Esophagus muscularis mucosa (tissue), 4 donors: ENCODE results near the gene ULK4. TPM values are rescaled to one million over a fixed set of nuclear protein-coding genes. Genes with fewer than 3 reads are reported as not detected.

Source experiments
- DNase-seq: peaks from one replicate; pipeline ENCODE4 v3.0.0-alpha.2; 2017; ENCODE audit errors: extremely low spot score
- H3K27ac ChIP-seq, 4 donors: fragments of 200-600 bp; sonication (generic); replicated peaks in 1 of 4; 1 replicate in 3 of 4; 2 replicates in 1 of 4; pipeline ENCODE4 v1.5.1; 2016 to 2019; ENCODE audit warnings: mild to moderate bottlenecking in 1 of 4
- H3K27me3 ChIP-seq, 4 donors: fragments of 200-600 bp; sonication (generic); one replicate each; pipeline versions ENCODE4 v1.5.1 to v1.6.0; 2016 to 2019
- H3K36me3 ChIP-seq, 4 donors: fragments of 200-600 bp; sonication (generic); one replicate each; pipeline ENCODE4 v1.5.1; 2016 to 2019
- H3K4me1 ChIP-seq, 4 donors: fragments of 200-600 bp; sonication (generic); one replicate each; pipeline ENCODE4 v1.5.1; 2016 to 2019
- H3K4me3 ChIP-seq, 4 donors: fragments of 200-600 bp; sonication (generic); 1 replicate in 2 of 4; 2 replicates in 2 of 4; pipeline ENCODE4 v1.5.1; 2016 to 2019; ENCODE audit warnings: mild to moderate bottlenecking in 4 of 4, moderate library complexity in 1 of 4
- H3K9me3 ChIP-seq, 4 donors: fragments of 200-600 bp; sonication (generic); 1 replicate in 3 of 4; 2 replicates in 1 of 4; pipeline ENCODE4 v1.5.1; 2016 to 2019
- EP300 ChIP-seq: sonication (generic); formaldehyde crosslinking; IDR thresholded peaks from one replicate; pipeline ENCODE4 v1.6.1; 2017; ENCODE audit warnings: antibody characterized with exemption
- POLR2A ChIP-seq: fragments of 450-650 bp; IDR thresholded peaks from one replicate; pipeline ENCODE4 v1.6.1; 2017; ENCODE audit warnings: antibody characterized with exemption, moderate library complexity, mild to moderate bottlenecking, low read depth
- POLR2AphosphoS5 ChIP-seq, 2 donors: sonication (generic); formaldehyde crosslinking; IDR thresholded peaks; one replicate each; pipeline ENCODE4 v1.6.1; 2017; ENCODE audit warnings: antibody characterized with exemption in 2 of 2
- WGBS: methylation state at CpG from one replicate; pipeline ENCODE4 v1.1.5; 2018; 5-methylcytosine and 5-hydroxymethylcytosine counted together
- intact Hi-C: fragments of 100-400 bp; cut with DNase I; formaldehyde crosslinking; loops from one replicate; pipeline ENCODE4 v1.15.1; 2023
- total RNA-seq, 4 donors: library from RNA; depleted of rRNA; stranded (reverse); fragments of >200 nt; gene quantifications; one replicate each; pipeline versions ENCODE4 v1.1.0 to v1.2.1, GENCODE V29; 2016
- TF ChIP-seq, protein P1 (sequence below), 3 experiments: fragments of 200-600 bp in 2 of 3; fragments of 450-650 bp in 1 of 3; sonication (generic) in 2 of 3; IDR thresholded peaks; one replicate each; pipeline ENCODE4 v1.5.1; 2017 to 2019; ENCODE audit warnings: antibody characterized with exemption in 3 of 3, mild to moderate bottlenecking in 2 of 3, moderate library complexity in 1 of 3

The ULK4 gene
- total RNA-seq, 4 donors from 2014 or later: 4.2 to 15.4 (median 11.0) TPM

DNA sequence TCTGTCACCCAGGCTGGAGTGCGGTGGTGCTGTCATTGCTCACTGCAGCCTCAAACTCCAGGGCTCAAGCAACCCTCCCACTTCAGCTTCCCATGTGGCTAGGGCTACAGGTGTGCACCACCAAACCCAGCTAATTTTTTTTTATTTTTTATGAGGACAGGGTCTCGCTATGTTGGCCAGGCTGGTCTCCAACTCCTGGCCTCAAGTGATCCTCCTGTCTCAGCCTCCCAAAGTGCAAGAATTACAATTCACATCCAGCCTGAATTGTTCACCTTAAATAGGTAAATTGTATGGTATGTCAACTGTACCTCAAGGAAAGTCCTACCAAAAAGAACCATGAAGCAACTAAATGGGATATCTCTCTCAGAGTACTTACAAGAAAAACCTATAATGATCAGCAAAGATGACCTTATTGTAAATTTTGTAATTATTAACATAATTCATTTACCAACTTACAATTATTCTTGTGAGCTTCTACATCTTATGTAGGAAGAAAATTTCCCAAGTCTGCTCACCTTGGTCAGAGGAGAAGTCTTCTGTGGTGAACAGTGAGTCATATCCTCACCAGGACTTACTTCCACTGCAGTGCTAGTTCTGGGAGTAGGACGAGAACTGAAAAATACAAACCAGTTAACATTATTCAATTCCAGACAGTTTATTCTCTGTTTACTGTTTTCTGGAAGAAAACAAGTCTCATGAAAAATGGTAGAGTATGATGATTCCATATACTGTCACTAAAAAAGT is 54.4 kb downstream of the ULK4 start:
- no peaks in the 10 kb centered on the region for H3K9me3 ChIP-seq
- no peaks in the 10 kb centered on the region for H3K27me3 ChIP-seq
- no peak overlapping the region for H3K4me3 ChIP-seq
- no peak overlapping the region for H3K27ac ChIP-seq
- intact Hi-C loops: no loop called here
- no peak for DNase-seq
- H3K36me3 ChIP-seq: peaks cover 0 to 36% (median 7%) of the 10 kb centered on the region in 4 donors
- 94% methylated on average over 3 of the region's 3 CpGs for WGBS
- H3K4me1 ChIP-seq: no peaks in the 10 kb centered on the region
- TF ChIP-seq, protein P1, sequence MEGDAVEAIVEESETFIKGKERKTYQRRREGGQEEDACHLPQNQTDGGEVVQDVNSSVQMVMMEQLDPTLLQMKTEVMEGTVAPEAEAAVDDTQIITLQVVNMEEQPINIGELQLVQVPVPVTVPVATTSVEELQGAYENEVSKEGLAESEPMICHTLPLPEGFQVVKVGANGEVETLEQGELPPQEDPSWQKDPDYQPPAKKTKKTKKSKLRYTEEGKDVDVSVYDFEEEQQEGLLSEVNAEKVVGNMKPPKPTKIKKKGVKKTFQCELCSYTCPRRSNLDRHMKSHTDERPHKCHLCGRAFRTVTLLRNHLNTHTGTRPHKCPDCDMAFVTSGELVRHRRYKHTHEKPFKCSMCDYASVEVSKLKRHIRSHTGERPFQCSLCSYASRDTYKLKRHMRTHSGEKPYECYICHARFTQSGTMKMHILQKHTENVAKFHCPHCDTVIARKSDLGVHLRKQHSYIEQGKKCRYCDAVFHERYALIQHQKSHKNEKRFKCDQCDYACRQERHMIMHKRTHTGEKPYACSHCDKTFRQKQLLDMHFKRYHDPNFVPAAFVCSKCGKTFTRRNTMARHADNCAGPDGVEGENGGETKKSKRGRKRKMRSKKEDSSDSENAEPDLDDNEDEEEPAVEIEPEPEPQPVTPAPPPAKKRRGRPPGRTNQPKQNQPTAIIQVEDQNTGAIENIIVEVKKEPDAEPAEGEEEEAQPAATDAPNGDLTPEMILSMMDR (IDR thresholded peaks at IDR 0.05): no peak

DNA sequence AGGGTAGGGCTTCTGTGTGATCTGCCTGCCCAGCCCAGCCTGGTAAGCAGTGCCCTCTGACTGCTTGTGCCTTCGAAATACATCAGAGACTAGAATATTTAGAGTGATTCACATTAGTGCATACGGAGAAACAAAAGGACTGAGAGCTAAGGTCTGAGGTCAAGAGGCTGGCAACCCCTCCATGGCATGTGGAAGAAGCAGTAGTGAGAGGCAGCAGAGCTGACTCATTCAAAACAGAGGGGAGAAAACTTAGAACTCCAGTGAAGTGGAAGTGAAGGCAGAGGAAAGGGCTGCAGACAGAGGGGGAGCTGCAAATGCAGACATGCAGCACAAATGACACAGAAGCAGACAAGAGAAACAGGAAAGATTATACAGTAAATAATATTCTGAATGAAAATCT is 61.6 kb downstream of the ULK4 start:
- H3K27ac ChIP-seq: no peak overlapping the region
- no peak for TF ChIP-seq POLR2AphosphoS5 (IDR thresholded peaks at IDR 0.05)
- TF ChIP-seq EP300: no peak
- TF ChIP-seq, protein P1 (IDR thresholded peaks at IDR 0.05): no peak
- no peak for TF ChIP-seq POLR2A
- intact Hi-C loops: no loop called here
- H3K27me3 ChIP-seq: no peaks in the 10 kb centered on the region
- WGBS: 58% methylated on average over 2 of the region's 2 CpGs
- H3K36me3 ChIP-seq: peaks cover 0 to 7% (median 0%) of the 10 kb centered on the region in 4 donors
- H3K4me1 ChIP-seq: no peaks in the 10 kb centered on the region
- no peak overlapping the region for H3K4me3 ChIP-seq
- DNase-seq: no peak
- H3K9me3 ChIP-seq: no peaks in the 10 kb centered on the region

DNA sequence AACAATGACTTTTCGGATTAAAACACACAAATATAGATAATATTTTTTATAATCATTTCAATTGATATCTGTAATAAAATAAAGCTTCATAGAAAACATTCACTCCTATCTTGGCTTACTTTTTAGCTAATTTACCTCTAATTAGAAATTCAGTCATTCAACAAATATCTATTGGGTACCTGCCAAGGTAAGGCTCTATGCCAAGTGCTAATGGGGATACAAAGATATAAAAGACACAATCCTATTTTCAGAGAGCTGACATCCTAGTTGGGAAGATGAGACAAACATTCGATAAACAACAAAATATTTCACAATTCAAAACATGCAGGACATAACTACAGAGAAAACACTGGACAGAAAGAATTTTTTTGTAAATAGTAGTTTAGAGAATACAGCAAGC is 63.3 kb downstream of the ULK4 start:
- DNase-seq: no peak
- intact Hi-C loops: loop anchor here (5.0 to 10.0 kb wide), 4 partner anchors 56 to 294 kb away; no protein-coding TSS in a partner anchor
- Histone ChIP-seq H3K27ac (no peak overlapping the region), H3K27me3 (no peaks in the 10 kb centered on the region), H3K36me3 (peaks cover 0 to 7% (median 0%) of the 10 kb centered on the region in 4 donors), H3K4me1 (no peaks in the 10 kb centered on the region), H3K4me3 (no peak overlapping the region), H3K9me3 (no peaks in the 10 kb centered on the region)
- TF ChIP-seq, protein P1 (IDR thresholded peaks at IDR 0.05): no peak
- TF ChIP-seq EP300 (no peak), POLR2AphosphoS5 (IDR thresholded peaks at IDR 0.05) (no peak), POLR2A (no peak)
- 84% methylated on average over 2 of the region's 2 CpGs for WGBS

DNA sequence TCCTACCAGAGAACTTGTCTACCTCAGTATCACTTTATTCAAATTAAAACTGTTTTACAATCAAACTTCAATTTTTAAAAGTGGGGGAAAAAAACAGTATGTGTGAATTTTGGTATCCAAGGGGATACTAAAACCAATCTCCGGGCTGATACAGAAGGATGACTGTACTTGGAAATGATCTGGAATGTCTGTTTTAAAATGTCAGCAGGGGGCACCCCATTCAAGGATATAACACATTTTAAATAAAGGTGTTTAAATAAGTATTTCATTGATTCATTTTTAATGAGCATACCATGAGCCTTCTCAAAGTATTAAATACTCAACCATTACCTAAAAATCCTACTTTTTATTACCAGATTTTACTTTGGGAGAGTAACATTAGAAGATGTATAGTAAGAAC is 67.9 kb downstream of the ULK4 start:
- Histone ChIP-seq H3K4me3 (no peak overlapping the region), H3K27ac (no peak overlapping the region), H3K4me1 (no peaks in the 10 kb centered on the region), H3K27me3 (no peaks in the 10 kb centered on the region), H3K36me3 (no peaks in the 10 kb centered on the region), H3K9me3 (no peaks in the 10 kb centered on the region)
- intact Hi-C loops: loop anchor here (2.0 to 10.0 kb wide), 4 partner anchors 61 to 548 kb away; no protein-coding TSS in a partner anchor
- WGBS: 13% methylated on average over 1 of the region's 1 CpG
- no peak for DNase-seq
- TF ChIP-seq, protein P1 (IDR thresholded peaks at IDR 0.05): peak; percentile 45 to 52 (median 51)
- TF ChIP-seq POLR2AphosphoS5 (IDR thresholded peaks at IDR 0.05) (no peak), POLR2A (no peak), EP300 (no peak)
